Hematopoietic multipotent progenitor cell (in vitro differentiated cells): ENCODE results near the gene OR6C76. TPM values are rescaled to one million over a fixed set of nuclear protein-coding genes. Genes with fewer than 3 reads are reported as not detected.
"Not testable (repeated sequence)": the region's sequence is repeated elsewhere in the genome, so short reads cannot be mapped to it uniquely, and the experiment has no call there.

Experiments used
- DNase-seq, 3 donors: peaks; one replicate each; pipeline ENCODE4 v3.0.0-alpha.2; 2011 to 2015; ENCODE audit warnings: low read depth in 2 of 3, low spot score in 2 of 3
- total RNA-seq: library from RNA; depleted of rRNA; stranded (reverse); fragments of >200 nt; gene quantifications from one replicate; pipeline ENCODE4 v1.2.3, GENCODE V29; 2012

Gene OR6C76
- total RNA-seq = not detected

GRCh38 chr12:55425954-55426353 is at the start of gene OR6C76:
Gene OR6C76, plus strand, starts transcription at chr12:55426254. Its CDS starts 0 bp downstream, at chr12:55426254.
- DNase-seq = no peak

DNA sequence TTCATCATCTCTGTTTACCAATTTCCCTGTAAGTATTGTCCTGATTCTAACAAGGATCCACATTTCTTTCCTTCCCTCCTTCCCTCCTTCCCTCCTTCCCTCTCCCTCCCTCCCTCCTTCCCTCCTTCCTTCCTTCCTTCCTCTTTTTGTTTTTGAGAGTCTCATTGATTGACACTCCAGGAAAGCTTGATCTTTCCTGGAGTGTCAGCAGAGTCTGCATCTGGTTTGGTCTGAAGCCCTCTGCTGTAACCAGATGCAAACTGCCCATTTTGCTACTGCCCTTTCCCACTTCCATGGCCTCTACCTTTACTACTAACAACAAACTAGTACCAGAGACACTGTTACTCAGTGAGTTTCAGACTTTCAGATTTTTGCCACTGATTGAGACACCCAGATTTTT is 40.2 kb upstream of the OR6C76 start:
- DNase-seq = no peak

DNA sequence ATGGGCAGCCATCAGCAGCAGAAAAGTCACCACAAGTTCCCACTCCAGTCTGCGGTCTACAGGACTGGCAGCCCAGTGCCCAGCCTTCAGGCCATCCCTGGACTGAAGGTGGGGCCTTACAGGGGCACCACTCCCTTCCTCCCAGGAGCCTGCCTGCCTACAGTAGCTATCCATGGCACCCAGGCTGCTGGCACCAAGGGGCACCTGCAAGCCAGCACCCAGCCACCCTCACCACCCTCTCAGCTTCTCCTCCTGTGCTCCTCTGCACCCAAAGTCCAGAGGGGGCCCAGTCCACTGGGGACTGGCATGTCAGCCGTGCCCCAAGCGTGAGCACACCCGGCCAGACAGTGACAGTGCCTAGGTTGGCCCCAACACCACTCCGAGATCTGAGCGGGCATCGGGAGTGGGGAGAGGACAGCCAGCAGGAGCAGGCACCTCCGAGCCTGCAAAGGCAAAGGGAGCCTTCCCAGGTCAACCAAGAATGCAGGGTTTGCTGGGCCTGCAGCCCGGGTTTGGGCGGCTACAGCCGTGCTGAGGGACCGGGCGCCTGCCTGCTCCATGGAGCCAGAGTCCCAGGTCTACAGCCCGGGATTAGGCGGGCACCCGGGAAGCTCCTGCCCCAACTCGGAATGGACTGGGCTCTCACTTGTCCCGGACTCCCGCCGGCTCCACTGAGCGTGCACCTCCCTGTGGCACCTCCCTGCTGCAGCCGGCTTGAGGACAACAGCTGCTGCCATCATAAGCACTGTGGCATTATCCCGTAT is 33.8 kb upstream of the OR6C76 start:
- DNase-seq = no peak

GRCh38 chr12:55396326-55396725 is 29.7 kb upstream of the OR6C76 start:
- DNase-seq = no peak

DNA sequence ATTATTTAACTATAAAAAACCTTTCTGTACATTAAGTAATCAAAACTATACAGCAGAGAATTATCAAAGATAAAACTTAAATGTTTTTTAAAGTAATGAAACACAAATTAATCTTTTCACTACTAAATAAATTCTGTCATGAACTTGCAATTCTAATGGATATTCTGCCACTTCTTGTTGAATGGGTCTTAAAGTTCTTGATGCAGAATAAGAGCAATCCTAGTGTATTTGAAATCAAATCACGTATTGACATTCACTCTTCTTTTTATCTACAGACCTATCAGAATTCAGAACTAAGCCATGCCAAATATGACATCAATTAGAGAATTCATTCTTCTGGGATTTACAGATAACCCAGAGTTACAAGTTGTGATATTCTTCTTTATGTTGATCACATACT is 25.8 kb upstream of the OR6C76 start, which contains the start of gene OR6C65:
OR6C65 (plus strand) TSS at position 301 of the 400 bp plus-strand sequence; CDS start at position 301, 0 bp downstream.
- no peak for DNase-seq

DNA sequence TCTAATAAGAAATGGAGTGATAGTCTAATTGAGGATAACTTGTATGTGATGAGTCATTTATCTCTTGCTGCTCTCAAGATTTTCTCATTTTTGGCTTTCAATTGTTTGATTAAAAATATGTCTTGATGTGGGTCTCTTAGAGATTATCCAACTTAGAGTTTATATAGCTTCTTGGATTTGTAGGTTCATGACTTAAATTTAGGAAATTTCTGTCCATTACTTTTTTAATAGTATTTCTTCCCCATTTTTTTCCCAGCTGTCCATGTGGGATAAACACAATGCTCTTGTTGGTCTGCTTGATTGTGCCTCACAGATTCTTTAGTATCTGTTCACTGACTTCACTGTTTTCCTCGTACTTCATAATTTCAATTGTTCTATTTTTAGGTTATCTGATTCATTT is 18.2 kb upstream of the OR6C76 start:
- DNase-seq = no peak

- not testable (repeated sequence) for DNase-seq
These were observed 16.9 kb upstream of the OR6C76 start for GRCh38 chr12:55409133-55409532.

DNA sequence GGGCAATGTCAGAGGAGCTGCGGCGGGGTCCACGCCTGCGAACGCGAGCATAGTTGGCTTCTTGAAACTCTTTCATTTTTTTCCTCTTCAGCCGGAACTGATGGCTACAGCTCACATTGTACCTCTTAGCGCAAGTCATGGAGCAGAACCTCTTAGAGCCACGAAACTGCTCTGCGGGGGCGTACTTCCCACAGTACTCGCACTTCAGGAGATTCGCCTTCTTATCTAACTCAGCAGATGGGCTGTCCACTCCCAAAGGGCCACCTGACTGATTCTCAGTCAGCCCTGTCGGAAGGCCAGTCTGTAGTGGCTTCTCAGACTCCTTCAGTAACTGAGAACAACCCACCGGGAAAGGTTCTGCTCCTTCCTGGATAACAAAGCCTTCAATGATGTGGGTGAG is 13.9 kb upstream of the OR6C76 start:
- DNase-seq = not testable (repeated sequence)

GRCh38 chr12:55413498-55414388 is 12.3 kb upstream of the OR6C76 start:
- not testable (repeated sequence) for DNase-seq

DNA sequence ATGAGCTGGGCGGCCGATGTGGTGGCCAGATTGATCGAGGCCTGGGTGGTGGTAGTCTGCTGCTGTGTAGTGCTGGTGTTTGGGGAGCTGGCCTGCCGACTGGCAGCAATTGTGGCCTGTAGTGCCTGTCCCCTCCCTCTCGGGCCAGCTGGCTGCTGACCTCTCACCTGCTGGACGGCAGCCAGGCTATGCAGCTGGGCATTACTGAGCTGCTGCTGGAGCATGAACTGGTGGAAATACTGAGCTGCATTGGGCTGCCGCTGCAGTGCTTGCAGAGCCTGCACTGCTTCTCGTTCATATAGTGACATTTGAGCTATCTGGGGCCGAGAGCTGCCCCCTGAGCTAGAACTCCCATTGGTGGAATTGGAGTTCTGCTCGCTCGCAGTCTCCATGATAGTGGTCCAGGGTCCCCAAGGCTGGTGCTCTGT is 11.6 kb upstream of the OR6C76 start:
- not testable (repeated sequence) for DNase-seq

GRCh38 chr12:55414889-55415288 is 11.2 kb upstream of the OR6C76 start:
- not testable (repeated sequence) for DNase-seq

- no peak for DNase-seq
These were observed 9.1 kb upstream of the OR6C76 start for GRCh38 chr12:55416961-55417360.

- DNase-seq = no peak
These were observed 5.6 kb upstream of the OR6C76 start for GRCh38 chr12:55420307-55420962.

DNA sequence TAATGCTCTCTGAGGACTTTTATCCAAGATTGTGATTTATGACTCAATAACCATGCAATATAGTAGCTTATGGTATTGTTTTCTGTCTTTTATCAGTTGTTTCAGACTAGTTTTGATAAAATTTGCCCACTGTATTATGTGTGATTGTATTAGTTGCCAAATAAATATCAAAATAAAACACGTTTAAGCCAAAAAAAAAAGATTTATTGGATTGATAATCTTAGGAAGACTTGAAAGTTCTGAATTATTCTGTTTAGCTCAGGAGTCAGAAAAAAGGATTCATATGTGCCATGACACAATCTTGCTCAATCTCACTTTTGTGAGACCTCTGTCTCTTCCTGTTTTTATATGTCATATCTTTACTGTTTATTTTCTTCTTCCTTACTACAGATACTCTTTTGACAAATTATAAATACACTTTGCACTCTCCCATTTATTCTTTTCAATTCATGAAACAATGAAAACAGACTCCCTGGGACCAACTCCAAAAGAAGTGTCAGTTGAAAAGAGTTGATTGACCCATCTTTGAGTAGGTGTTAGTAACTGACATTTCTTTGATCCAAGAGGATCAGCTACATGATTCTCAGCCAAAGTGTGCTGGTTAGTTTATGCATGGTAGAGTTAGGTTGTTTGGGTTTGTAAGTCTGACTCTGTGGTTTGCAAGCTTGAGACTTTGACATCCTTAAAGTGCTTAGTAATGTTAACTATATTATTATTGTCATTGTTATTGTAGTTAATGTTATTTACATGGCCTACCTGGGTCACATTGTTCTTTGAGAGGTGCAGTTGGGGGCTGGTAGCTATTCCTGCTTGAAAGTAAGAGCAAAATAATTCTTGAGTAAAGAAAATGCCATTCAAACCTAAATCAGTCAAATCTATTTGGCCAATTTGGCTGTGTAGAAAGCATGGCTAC is 2.5 kb downstream of the OR6C76 start:
- DNase-seq = no peak

- not testable (repeated sequence) for DNase-seq
These were observed 15.2 kb downstream of the OR6C76 start for GRCh38 chr12:55441233-55441632.

GRCh38 chr12:55443776-55444175 is 17.7 kb downstream of the OR6C76 start, which contains the start of gene OR6C2:
Gene OR6C2, plus strand, starts transcription at chr12:55444076. Its CDS starts 8,138 bp downstream, at chr12:55452214.
- no peak for DNase-seq

GRCh38 chr12:55445357-55445756 is 19.3 kb downstream of the OR6C76 start:
- no peak for DNase-seq

GRCh38 chr12:55446326-55446725 is 20.3 kb downstream of the OR6C76 start:
- no peak for DNase-seq

DNA sequence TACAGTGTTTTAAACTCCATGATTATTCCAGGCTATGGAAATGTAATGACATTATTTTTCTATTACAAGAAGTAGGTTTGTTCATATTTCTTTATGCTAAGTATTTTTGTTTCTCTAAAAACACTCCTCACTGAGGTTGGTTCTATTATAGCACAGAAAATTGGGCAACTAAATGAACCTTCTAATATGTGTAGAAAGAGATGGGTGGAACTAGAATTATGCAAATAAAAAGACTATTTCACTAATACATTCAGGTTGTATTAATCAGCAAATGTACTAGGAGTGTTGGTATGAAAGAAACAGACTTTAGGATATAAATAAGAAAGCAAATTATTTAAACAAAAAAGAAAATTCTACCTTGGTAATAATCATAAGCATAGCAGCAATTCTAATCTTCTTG is 22.8 kb downstream of the OR6C76 start:
- no peak for DNase-seq

DNA sequence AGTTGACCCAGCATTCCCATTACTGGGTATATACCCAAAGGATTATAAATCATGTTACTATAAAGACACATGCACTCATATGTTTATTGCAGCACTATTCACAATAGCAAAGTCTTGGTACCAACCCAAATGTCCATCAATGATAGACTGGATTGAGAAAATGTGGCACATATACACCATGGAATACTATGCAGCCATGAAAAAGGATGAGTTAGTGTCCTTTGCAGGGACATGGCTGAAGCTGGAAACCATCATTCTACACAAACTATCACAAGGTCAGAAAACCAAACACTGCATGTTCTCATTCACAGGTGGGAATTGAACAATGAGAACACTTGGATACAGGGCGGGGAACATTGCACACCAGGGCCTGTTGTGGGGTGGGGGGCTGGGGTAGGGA is 38.9 kb downstream of the OR6C76 start:
- DNase-seq = not testable (repeated sequence)
